Measurements from ENCODE around the gene SLC12A9. TPM values are rescaled to one million over a fixed set of nuclear protein-coding genes. Genes with fewer than 3 reads are reported as not detected.
A peak's percentile ranks its signal among the peaks of the same experiment; 100 is the strongest.
"Not testable (repeated sequence)": the region's sequence is repeated elsewhere in the genome, so short reads cannot be mapped to it uniquely, and the experiment has no call there.

SLC12A9 gene
- total RNA-seq, 1 experiment from 2014 or later: 12.0 TPM

- no peak for DNase-seq
- Histone ChIP-seq H3K9me3 (no peaks in the 10 kb centered on the region), H3K4me3 (no peak overlapping the region), H3K27me3 (no peaks in the 10 kb centered on the region), H3K36me3 (no peaks in the 10 kb centered on the region)
Observed at GRCh38 chr7:100839361-100839760, 13.2 kb upstream of the SLC12A9 start.

- no peaks in the 10 kb centered on the region for H3K9me3 ChIP-seq
- DNase-seq: no peak
- H3K27me3 ChIP-seq: no peaks in the 10 kb centered on the region
- no peak overlapping the region for H3K4me3 ChIP-seq
- no peaks in the 10 kb centered on the region for H3K36me3 ChIP-seq
Observed at GRCh38 chr7:100840470-100841100, 11.9 kb upstream of the SLC12A9 start.

DNA sequence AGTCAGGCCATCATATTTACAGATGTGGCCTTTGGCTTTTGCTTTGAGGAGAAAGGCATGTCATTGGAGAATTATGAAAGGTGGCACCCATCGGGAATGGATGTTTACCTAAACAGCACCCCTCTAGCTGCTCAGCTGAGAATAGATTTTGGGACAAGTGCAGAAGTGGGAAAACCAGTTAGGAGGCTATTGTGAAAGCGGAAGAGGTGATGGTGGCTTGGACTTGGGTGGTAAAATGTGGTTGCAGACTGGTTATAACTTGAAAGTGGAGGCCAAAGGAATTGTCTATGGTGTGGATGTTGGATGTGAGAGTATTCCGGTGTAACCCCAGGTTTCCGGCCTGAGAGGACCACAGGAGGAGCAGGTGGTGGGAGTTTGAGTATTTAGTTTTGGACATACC, 5.2 kb upstream of the SLC12A9 start:
- no peak for DNase-seq
- Histone ChIP-seq H3K4me3 (no peak overlapping the region), H3K27me3 (no peaks in the 10 kb centered on the region), H3K9me3 (no peaks in the 10 kb centered on the region), H3K36me3 (no peaks in the 10 kb centered on the region)

GRCh38 chr7:100854146-100854895, 1.8 kb downstream of the SLC12A9 start:
- DNase-seq: no peak

GRCh38 chr7:100854899-100855298, 2.4 kb downstream of the SLC12A9 start:
- H3K27me3 ChIP-seq, H3K36me3 ChIP-seq, H3K9me3 ChIP-seq, DNase-seq, H3K4me3 ChIP-seq: not testable (repeated sequence)

More at GRCh38 chr7:100854146-100854895, 1.8 kb downstream of the SLC12A9 start:
- Histone ChIP-seq H3K9me3 (no peaks in the 10 kb centered on the region), H3K27me3 (no peaks in the 10 kb centered on the region), H3K4me3 (no peak overlapping the region), H3K36me3 (no peaks in the 10 kb centered on the region)

DNA sequence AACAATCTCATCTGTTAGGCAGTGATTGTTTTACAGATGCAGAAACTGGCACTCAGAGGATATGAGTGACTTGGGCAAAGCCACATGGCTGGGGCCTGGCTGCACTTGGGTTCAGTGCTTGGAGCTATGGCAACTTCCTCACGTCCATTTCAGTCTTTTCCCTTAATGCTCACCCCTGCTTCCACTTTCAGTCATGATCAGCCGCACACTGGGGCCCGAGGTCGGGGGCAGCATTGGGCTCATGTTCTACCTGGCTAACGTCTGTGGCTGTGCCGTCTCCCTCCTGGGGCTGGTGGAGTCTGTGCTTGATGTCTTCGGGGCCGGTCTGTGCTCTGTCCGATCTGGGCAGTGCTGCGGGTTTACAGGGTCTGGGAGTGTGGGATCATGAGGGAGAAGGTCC, 3.0 kb downstream of the SLC12A9 start:
- H3K27me3 ChIP-seq: no peaks in the 10 kb centered on the region
- no peak for DNase-seq
- no peaks in the 10 kb centered on the region for H3K9me3 ChIP-seq

GRCh38 chr7:100856871-100857282, 4.4 kb downstream of the SLC12A9 start:
- DNase-seq: no peak
- Histone ChIP-seq H3K36me3 (no peaks in the 10 kb centered on the region), H3K9me3 (no peaks in the 10 kb centered on the region), H3K4me3 (no peak overlapping the region), H3K27me3 (no peaks in the 10 kb centered on the region)

More for the DNA sequence above, 3.0 kb downstream of the SLC12A9 start:
- no peak overlapping the region for H3K4me3 ChIP-seq
- no peaks in the 10 kb centered on the region for H3K36me3 ChIP-seq

DNA sequence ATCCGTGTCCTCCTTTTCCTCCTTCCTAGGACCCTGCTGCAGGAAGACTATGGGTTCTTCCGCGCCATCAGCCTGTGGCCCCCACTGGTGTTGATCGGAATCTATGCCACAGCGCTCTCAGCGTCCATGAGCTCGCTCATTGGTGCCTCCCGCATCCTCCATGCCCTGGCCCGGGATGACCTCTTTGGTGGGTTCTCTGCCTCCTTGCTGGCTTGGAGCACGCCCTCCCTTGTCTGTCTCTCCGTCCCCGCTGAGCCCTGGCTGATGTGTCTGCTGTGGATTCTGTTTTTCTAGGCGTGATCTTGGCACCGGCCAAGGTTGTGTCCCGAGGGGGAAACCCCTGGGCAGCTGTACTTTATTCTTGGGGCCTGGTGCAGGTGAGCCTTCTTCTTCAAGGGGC, 7.3 kb downstream of the SLC12A9 start:
- no peak overlapping the region for H3K4me3 ChIP-seq
- no peak for DNase-seq
- H3K9me3 ChIP-seq: no peaks in the 10 kb centered on the region
- no peaks in the 10 kb centered on the region for H3K36me3 ChIP-seq
- H3K27me3 ChIP-seq: no peaks in the 10 kb centered on the region

DNA sequence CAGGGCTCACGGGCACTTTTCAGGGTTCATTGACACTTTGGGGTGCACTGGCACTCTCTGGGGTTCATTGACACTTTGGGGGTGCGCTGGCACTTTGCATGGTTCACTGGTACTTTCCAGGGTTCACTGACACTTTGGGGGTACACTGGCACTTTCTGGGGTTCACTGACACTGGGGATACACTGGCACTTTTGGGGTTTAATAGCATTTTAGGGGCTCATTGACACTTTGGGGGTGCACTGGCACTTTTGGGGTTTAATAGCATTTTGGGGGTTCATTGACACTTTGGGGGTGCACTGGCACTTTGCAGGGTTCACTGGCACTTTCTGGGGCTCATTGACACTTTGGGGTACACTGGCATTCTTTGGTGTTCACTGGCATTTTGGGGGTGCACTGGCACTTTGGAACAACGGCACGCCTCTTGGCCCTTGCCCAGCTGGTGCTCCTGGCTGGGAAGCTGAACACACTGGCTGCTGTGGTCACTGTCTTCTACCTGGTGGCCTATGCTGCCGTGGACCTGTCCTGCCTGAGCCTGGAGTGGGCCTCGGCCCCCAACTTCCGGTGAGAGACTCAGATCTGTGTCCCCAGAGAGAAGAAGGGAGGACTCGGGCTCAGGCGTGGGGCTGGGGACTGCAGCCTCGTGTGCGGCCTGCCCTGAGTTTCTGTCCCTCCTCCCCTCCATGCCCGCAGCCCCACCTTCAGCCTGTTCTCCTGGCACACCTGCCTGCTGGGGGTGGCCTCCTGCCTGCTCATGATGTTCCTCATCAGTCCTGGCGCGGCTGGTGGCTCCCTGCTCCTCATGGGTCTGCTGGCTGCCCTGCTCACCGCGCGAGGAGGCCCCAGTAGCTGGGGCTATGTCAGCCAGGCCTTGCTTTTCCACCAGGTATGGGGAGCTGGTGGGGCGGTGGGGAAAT, 8.4 kb downstream of the SLC12A9 start:
- H3K9me3 ChIP-seq: no peaks in the 10 kb centered on the region
- no peak overlapping the region for H3K4me3 ChIP-seq
- no peaks in the 10 kb centered on the region for H3K36me3 ChIP-seq
- no peak for DNase-seq
- H3K27me3 ChIP-seq: no peaks in the 10 kb centered on the region

DNA sequence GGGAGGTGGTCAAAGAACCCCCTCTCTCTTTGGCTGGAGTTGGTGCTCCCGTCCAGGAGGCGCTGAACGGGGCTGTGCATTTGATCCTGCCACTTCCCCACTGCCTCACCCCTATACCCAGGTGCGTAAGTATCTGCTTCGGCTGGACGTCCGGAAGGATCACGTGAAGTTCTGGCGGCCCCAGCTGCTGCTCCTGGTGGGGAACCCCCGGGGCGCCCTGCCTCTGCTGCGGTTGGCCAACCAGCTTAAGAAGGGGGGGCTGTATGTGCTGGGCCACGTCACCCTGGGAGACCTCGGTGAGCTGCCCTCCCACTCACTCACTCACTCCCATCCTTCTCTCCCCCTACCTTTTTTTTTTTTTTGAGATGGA, 9.1 kb downstream of the SLC12A9 start:
- DNase-seq: no peak
- H3K4me3 ChIP-seq: no peak overlapping the region
- no peaks in the 10 kb centered on the region for H3K36me3 ChIP-seq
- H3K27me3 ChIP-seq: no peaks in the 10 kb centered on the region
- no peaks in the 10 kb centered on the region for H3K9me3 ChIP-seq

- H3K36me3 ChIP-seq: peaks cover 4% of the 10 kb centered on the region
- no peaks in the 10 kb centered on the region for H3K9me3 ChIP-seq
- H3K27me3 ChIP-seq: no peaks in the 10 kb centered on the region
- no peak overlapping the region for H3K4me3 ChIP-seq
- DNase-seq: no peak
Observed at GRCh38 chr7:100863406-100863950, 11.0 kb downstream of the SLC12A9 start.

- Histone ChIP-seq H3K4me3 (no peak overlapping the region), H3K9me3 (no peaks in the 10 kb centered on the region), H3K36me3 (peaks cover 9% of the 10 kb centered on the region), H3K27me3 (no peaks in the 10 kb centered on the region)
- no peak for DNase-seq
Observed at GRCh38 chr7:100864263-100864845, 11.8 kb downstream of the SLC12A9 start.

- peaks cover 9% of the 10 kb centered on the region for H3K36me3 ChIP-seq
- H3K4me3 ChIP-seq: no peak overlapping the region
- H3K27me3 ChIP-seq: no peaks in the 10 kb centered on the region
- DNase-seq: peak; percentile 23
- H3K9me3 ChIP-seq: no peaks in the 10 kb centered on the region
Observed at GRCh38 chr7:100865372-100865911, 12.9 kb downstream of the SLC12A9 start.

GRCh38 chr7:100865938-100866728, 13.6 kb downstream of the SLC12A9 start:
- no peaks in the 10 kb centered on the region for H3K27me3 ChIP-seq
- H3K9me3 ChIP-seq: no peaks in the 10 kb centered on the region
- H3K36me3 ChIP-seq: peaks cover 10% of the 10 kb centered on the region
- DNase-seq: peak; percentile 89
- H3K4me3 ChIP-seq: peak overlapping the region; percentile 75

DNA sequence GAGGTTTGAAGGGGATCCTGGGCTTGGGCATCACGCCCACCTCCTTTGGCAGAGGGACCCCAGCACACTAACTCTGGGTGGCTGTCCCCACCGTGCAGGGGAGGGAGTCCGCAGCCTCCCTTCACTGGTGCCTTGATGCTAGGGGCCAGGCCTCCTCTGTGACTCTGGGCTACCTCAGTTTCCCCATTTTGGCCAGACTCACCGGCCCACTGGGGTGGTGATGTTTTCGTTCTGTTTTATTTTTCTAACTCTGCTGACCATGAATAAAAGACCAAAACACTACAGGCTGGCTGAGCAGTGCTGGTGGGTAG, 14.2 kb downstream of the SLC12A9 start:
- Histone ChIP-seq H3K9me3 (no peaks in the 10 kb centered on the region), H3K27me3 (no peaks in the 10 kb centered on the region), H3K36me3 (peaks cover 12% of the 10 kb centered on the region), H3K4me3 (peak overlapping the region; percentile 75)
- DNase-seq: no peak

Measured in MG63 (cell line).